Measurements from ENCODE around the gene KRT16. TPM values are rescaled to one million over a fixed set of nuclear protein-coding genes. Genes with fewer than 3 reads are reported as not detected.
"Not testable (repeated sequence)": the region's sequence is repeated elsewhere in the genome, so short reads cannot be mapped to it uniquely, and the experiment has no call there.

The KRT16 gene
- total RNA-seq, 1 donor from 2014 or later = 0.40 TPM

GRCh38 chr17:41620583-41621434 is 8.2 kb upstream of the KRT16 start:
- DNase-seq (ENCODE audit: low spot score in 2 of 2, unreplicated experiment in 2 of 2) = no peak
- H3K4me1 Mint-ChIP-seq = peaks cover 69% of the 10 kb centered on the region
- H3K4me3 Mint-ChIP-seq = no peak overlapping the region
- peaks cover 10% of the 10 kb centered on the region for H3K36me3 Mint-ChIP-seq
- no peak for TF ChIP-seq CTCF (IDR thresholded peaks at IDR 0.05; ENCODE audit: unreplicated experiment)
- H3K9me3 Mint-ChIP-seq = no peaks in the 10 kb centered on the region
- no peaks in the 10 kb centered on the region for H3K27me3 Mint-ChIP-seq (ENCODE audit: low read depth)
- no peak overlapping the region for H3K27ac Mint-ChIP-seq

- not testable (repeated sequence) for H3K27me3 Mint-ChIP-seq (ENCODE audit: low read depth); DNase-seq (ENCODE audit: low spot score in 2 of 2, unreplicated experiment in 2 of 2); H3K9me3 Mint-ChIP-seq; H3K4me3 Mint-ChIP-seq
- H3K36me3 Mint-ChIP-seq = peaks cover 10% of the 10 kb centered on the region
- peaks cover 69% of the 10 kb centered on the region for H3K4me1 Mint-ChIP-seq
- H3K27ac Mint-ChIP-seq = peak overlapping the region; percentile 23
These were observed 7.5 kb upstream of the KRT16 start for GRCh38 chr17:41619927-41620582.

GRCh38 chr17:41619036-41619926 is 6.7 kb upstream of the KRT16 start:
- peak overlapping the region; percentile 79 for H3K27ac Mint-ChIP-seq
- H3K4me3 Mint-ChIP-seq = no peak overlapping the region
- no peak for DNase-seq (ENCODE audit: low spot score in 2 of 2, unreplicated experiment in 2 of 2)
- H3K36me3 Mint-ChIP-seq = peaks cover 10% of the 10 kb centered on the region
- no peaks in the 10 kb centered on the region for H3K9me3 Mint-ChIP-seq
- peaks cover 63% of the 10 kb centered on the region for H3K4me1 Mint-ChIP-seq
- TF ChIP-seq CTCF (IDR thresholded peaks at IDR 0.05; ENCODE audit: unreplicated experiment) = no peak
- no peaks in the 10 kb centered on the region for H3K27me3 Mint-ChIP-seq (ENCODE audit: low read depth)

- Mint-ChIP-seq H3K27ac (no peak overlapping the region), H3K9me3 (no peaks in the 10 kb centered on the region), H3K4me3 (no peak overlapping the region), H3K27me3 (ENCODE audit: low read depth) (no peaks in the 10 kb centered on the region), H3K36me3 (peaks cover 10% of the 10 kb centered on the region), H3K4me1 (peaks cover 60% of the 10 kb centered on the region)
- no peak for TF ChIP-seq CTCF (IDR thresholded peaks at IDR 0.05; ENCODE audit: unreplicated experiment)
- no peak for DNase-seq (ENCODE audit: low spot score in 2 of 2, unreplicated experiment in 2 of 2)
These were observed 5.9 kb upstream of the KRT16 start for GRCh38 chr17:41618341-41619035.

- Mint-ChIP-seq H3K9me3 (no peaks in the 10 kb centered on the region), H3K27ac (no peak overlapping the region), H3K27me3 (ENCODE audit: low read depth) (no peaks in the 10 kb centered on the region), H3K4me1 (peaks cover 52% of the 10 kb centered on the region), H3K4me3 (no peak overlapping the region), H3K36me3 (peaks cover 10% of the 10 kb centered on the region)
- TF ChIP-seq CTCF (IDR thresholded peaks at IDR 0.05; ENCODE audit: unreplicated experiment) = no peak
- DNase-seq (ENCODE audit: low spot score in 2 of 2, unreplicated experiment in 2 of 2) = no peak
These were observed 5.1 kb upstream of the KRT16 start for GRCh38 chr17:41617698-41618097.

All from mesothelial cell of epicardium (in vitro differentiated cells).